AG04449 (cell line): ENCODE measurements around the gene SERPINA4.

Experiments
- CTCF ChIA-PET: fragments of 350-600 bp; formaldehyde crosslinking; extraction: SDS; loops from one replicate; lab custom pipeline; 2021; ENCODE audit warnings: antibody characterized with exemption; lab: Yijun Ruan, JAX
- POLR2A ChIA-PET: fragments of 400-600, 350-600 bp; formaldehyde crosslinking; extraction: SDS; loops from one replicate; lab custom pipeline; 2020; ENCODE audit warnings: antibody characterized with exemption, inconsistent platforms; lab: Yijun Ruan, JAX
- DNase-seq: peaks from one replicate; pipeline ENCODE4 v3.0.0-alpha.2; 2010; ENCODE audit warnings: low read depth, low spot score
- H3K4me3 ChIP-seq: 2 replicates; pipeline ENCODE4 v1.5.1; 2011; ENCODE audit warnings: low read depth, mild to moderate bottlenecking, control low read depth, low read length
- TF ChIP-seq, protein P1 (sequence below): IDR thresholded peaks from one replicate; pipeline ENCODE4 v1.5.1; 2011; ENCODE audit warnings: mild to moderate bottlenecking, moderate library complexity, low read length, control low read depth, inconsistent platforms; ENCODE audit not compliant: insufficient read depth; ENCODE audit errors: missing control alignments

Gene SERPINA4

DNA sequence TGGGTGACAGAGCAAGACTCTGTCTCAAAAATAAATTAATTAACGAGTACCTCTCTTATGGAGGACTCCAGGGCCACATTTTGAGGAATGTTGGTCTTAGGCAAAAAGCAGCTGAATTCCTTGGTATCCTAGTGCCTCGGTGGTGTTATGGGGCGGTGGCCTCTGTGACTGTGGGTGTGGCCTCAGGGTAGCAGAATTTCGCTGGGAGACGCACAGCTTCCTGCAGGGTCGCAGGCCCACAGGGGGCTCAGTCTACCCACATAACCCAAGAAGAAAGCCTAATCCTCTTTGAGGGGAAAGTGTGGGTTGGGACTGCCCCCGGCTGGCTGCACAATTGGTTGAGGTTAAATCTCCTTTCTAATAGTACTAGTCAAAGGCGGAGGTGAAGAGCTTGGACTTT is 11.2 kb upstream of the SERPINA4 start:
- CTCF ChIA-PET, result interaction anchor here (0.7 to 7.5 kb wide), 21 partner anchors 10 to 419 kb away, joined by 3 to 111 read pairs (median 6); partner anchors contain the start of gene SERPINA4
- no peak overlapping the region for H3K4me3 ChIP-seq
- POLR2A ChIA-PET, result no interaction called here
- TF ChIP-seq, protein P1, sequence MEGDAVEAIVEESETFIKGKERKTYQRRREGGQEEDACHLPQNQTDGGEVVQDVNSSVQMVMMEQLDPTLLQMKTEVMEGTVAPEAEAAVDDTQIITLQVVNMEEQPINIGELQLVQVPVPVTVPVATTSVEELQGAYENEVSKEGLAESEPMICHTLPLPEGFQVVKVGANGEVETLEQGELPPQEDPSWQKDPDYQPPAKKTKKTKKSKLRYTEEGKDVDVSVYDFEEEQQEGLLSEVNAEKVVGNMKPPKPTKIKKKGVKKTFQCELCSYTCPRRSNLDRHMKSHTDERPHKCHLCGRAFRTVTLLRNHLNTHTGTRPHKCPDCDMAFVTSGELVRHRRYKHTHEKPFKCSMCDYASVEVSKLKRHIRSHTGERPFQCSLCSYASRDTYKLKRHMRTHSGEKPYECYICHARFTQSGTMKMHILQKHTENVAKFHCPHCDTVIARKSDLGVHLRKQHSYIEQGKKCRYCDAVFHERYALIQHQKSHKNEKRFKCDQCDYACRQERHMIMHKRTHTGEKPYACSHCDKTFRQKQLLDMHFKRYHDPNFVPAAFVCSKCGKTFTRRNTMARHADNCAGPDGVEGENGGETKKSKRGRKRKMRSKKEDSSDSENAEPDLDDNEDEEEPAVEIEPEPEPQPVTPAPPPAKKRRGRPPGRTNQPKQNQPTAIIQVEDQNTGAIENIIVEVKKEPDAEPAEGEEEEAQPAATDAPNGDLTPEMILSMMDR, result no peak
- no peak for DNase-seq

- no peak overlapping the region for H3K4me3 ChIP-seq
- CTCF ChIA-PET, result interaction anchor here (7.9 kb wide), 1 partner anchor 7 kb away, joined by 71 read pairs; no protein-coding TSS in a partner anchor
- TF ChIP-seq, protein P1, result no peak
- POLR2A ChIA-PET, result no interaction called here
- DNase-seq, result no peak
Observed at GRCh38 chr14:94555991-94556390, 5.3 kb upstream of the SERPINA4 start.

- DNase-seq, result no peak
- H3K4me3 ChIP-seq, result no peak overlapping the region
- TF ChIP-seq, protein P1, result no peak
- ChIA-PET POLR2A (no interaction called here), CTCF (interaction anchor here (0.9 to 7.9 kb wide), 2 partner anchors 8 to 124 kb away, joined by 3 to 71 read pairs; no protein-coding TSS in a partner anchor)
Observed at GRCh38 chr14:94557327-94557726, 3.9 kb upstream of the SERPINA4 start.

GRCh38 chr14:94558842-94559241 is 2.4 kb upstream of the SERPINA4 start:
- no peak overlapping the region for H3K4me3 ChIP-seq
- DNase-seq, result no peak
- ChIA-PET CTCF (interaction anchor here (7.9 kb wide), 1 partner anchor 9 kb away, joined by 71 read pairs; no protein-coding TSS in a partner anchor), POLR2A (no interaction called here)
- TF ChIP-seq, protein P1, result no peak

DNA sequence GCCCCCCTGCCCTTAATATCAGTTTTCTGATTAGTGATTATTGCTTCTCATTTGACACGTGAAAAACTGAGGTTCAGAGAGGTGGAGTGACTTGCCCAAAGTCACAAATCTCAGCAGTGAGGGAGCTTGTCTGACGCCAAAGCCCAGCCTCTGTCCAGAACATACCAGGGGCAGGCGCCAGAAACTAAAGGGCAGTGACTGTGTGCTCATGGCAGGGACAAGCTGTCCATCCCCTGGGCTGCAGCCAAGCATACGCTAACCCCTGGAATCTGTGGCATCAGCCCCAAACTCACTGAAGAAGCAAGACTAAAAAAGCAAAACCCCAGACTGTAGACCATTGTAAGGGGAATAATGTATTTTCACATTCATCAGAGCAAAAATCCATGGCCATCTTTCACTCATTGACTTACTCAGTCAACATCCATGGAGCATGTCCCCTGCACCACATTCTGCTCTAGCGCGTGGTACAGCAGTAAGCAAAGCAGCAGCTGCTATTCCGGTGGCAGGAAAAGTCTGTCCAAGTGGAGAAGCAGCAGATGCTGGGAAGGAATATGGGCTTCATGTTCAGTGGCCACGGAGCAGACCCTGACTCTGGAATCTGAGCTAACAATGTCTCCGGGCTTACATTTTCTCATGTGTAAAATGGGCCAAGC is 1.5 kb upstream of the SERPINA4 start:
- no peak overlapping the region for H3K4me3 ChIP-seq
- TF ChIP-seq, protein P1, result no peak
- ChIA-PET CTCF (interaction anchor here (7.9 kb wide), 1 partner anchor 10 kb away, joined by 71 read pairs; no protein-coding TSS in a partner anchor), POLR2A (interaction anchor here (1.5 kb wide), 1 partner anchor 41 kb away, joined by 4 read pairs; no protein-coding TSS in a partner anchor)
- DNase-seq, result no peak

DNA sequence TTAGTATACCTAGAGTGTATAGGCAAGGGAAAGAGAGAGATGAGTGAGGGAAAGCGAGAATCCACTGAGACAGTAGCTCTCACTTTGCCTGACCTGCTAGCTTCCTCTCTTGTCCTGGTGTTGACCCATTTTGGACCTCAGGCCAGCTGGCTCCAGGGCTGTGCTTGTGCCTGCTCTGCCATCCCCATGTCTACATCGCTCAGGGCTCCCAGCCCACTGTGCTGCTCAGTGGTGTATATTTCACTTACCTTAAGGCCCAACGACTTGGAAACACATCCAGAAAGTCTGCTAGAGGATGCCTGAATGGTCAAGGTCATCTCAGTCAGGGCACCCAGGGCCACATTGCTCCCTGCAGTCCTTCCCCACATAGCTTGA is 964 bp upstream of the SERPINA4 start:
- no peak for DNase-seq
- POLR2A ChIA-PET, result interaction anchor here (1.5 kb wide), 1 partner anchor 40 kb away, joined by 4 read pairs; no protein-coding TSS in a partner anchor
- H3K4me3 ChIP-seq, result no peak overlapping the region
- TF ChIP-seq, protein P1, result no peak
- CTCF ChIA-PET, result interaction anchor here (7.9 kb wide), 1 partner anchor 11 kb away, joined by 71 read pairs; no protein-coding TSS in a partner anchor
